GM12891 (cell line): Measurements from ENCODE around the gene TP73.

Experiments
- DNase-seq: peaks from one replicate; pipeline ENCODE4 v3.0.0; 2011; ENCODE audit warnings: low spot score; ENCODE audit not compliant: insufficient read length
- FAIRE-seq: peaks from 2 replicates; lab custom pipeline; 2011; peaks lifted over from hg19 to GRCh38; lab: Jason Lieb, UNC
- PAX5 ChIP-seq: IDR thresholded peaks from 2 replicates; pipeline ENCODE4 v1.6.1; 2011; ENCODE audit warnings: low read length, moderate library complexity, mild to moderate bottlenecking; ENCODE audit not compliant: insufficient read depth, severe bottlenecking
- POLR2A ChIP-seq: IDR thresholded peaks from 2 replicates; pipeline ENCODE4 v1.6.1; 2011; ENCODE audit warnings: low read depth, low read length, control low read depth
- POLR2AphosphoS5 ChIP-seq: IDR thresholded peaks from 2 replicates; pipeline ENCODE4 v1.6.1; 2011; ENCODE audit warnings: low read depth, low read length, control low read depth
- POU2F2 ChIP-seq: IDR thresholded peaks from 2 replicates; pipeline ENCODE4 v1.6.1; 2011; ENCODE audit warnings: low read depth, mild to moderate bottlenecking, control low read depth, low read length, moderate library complexity
- SPI1 ChIP-seq: IDR thresholded peaks from 2 replicates; pipeline ENCODE4 v1.6.1; 2011; ENCODE audit warnings: low read depth, low read length, control low read depth
- TAF1 ChIP-seq: IDR thresholded peaks from 2 replicates; pipeline ENCODE4 v1.6.1; 2011; ENCODE audit warnings: low read depth, low read length, control low read depth

Gene TP73

GRCh38 chr1:3683992-3684391, 31.7 kb downstream of the TP73 start:
- DNase-seq (no peak), FAIRE-seq (no peak)
- TF ChIP-seq SPI1: no peak
- TF ChIP-seq TAF1: no peak
- no peak for TF ChIP-seq POU2F2
- TF ChIP-seq POLR2A: no peak
- TF ChIP-seq PAX5: no peak
- TF ChIP-seq POLR2AphosphoS5: no peak

- DNase-seq (no peak), FAIRE-seq (no peak)
- no peak for TF ChIP-seq POU2F2
- TF ChIP-seq SPI1: no peak
- no peak for TF ChIP-seq PAX5
- no peak for TF ChIP-seq POLR2A
- TF ChIP-seq TAF1: no peak
- TF ChIP-seq POLR2AphosphoS5: no peak
Observed at GRCh38 chr1:3685222-3685621, 32.9 kb downstream of the TP73 start.

- no peak for DNase-seq
- no peak for FAIRE-seq
- TF ChIP-seq POLR2AphosphoS5 (no peak), PAX5 (no peak), POLR2A (no peak), TAF1 (no peak), POU2F2 (no peak)
Observed at GRCh38 chr1:3685906-3686305, 33.6 kb downstream of the TP73 start.

- no peak for FAIRE-seq
- TF ChIP-seq POU2F2: no peak
- no peak for TF ChIP-seq PAX5
- no peak for TF ChIP-seq POLR2AphosphoS5
- no peak for TF ChIP-seq TAF1
- no peak for TF ChIP-seq SPI1
- TF ChIP-seq POLR2A: no peak
- no peak for DNase-seq
Observed at GRCh38 chr1:3687504-3687903, 35.2 kb downstream of the TP73 start.

- no peak for DNase-seq
- FAIRE-seq: no peak
- no peak for TF ChIP-seq PAX5
- TF ChIP-seq POU2F2: no peak
- TF ChIP-seq TAF1: no peak
- no peak for TF ChIP-seq POLR2A
- TF ChIP-seq SPI1: no peak
- no peak for TF ChIP-seq POLR2AphosphoS5
Observed at GRCh38 chr1:3688356-3689137, 36.2 kb downstream of the TP73 start.

GRCh38 chr1:3689138-3689750, 36.9 kb downstream of the TP73 start:
- FAIRE-seq: no peak
- TF ChIP-seq POLR2A (no peak), POLR2AphosphoS5 (no peak), SPI1 (no peak), PAX5 (no peak), TAF1 (no peak), POU2F2 (no peak)
- DNase-seq: no peak

GRCh38 chr1:3690282-3691065, 38.2 kb downstream of the TP73 start:
- no peak for FAIRE-seq
- TF ChIP-seq POU2F2 (no peak), POLR2A (no peak), POLR2AphosphoS5 (no peak), SPI1 (no peak), TAF1 (no peak), PAX5 (no peak)
- no peak for DNase-seq

GRCh38 chr1:3691421-3692204, 39.3 kb downstream of the TP73 start:
- DNase-seq: no peak
- FAIRE-seq: peak; percentile 31
- TF ChIP-seq POLR2AphosphoS5: no peak

- no peak for DNase-seq
- no peak for FAIRE-seq
- TF ChIP-seq PAX5 (no peak), SPI1 (no peak), POU2F2 (no peak), TAF1 (no peak), POLR2AphosphoS5 (no peak), POLR2A (no peak)
Observed at GRCh38 chr1:3692598-3692997, 40.3 kb downstream of the TP73 start.
